Activated CD4-positive, alpha-beta T cell treated with anti-CD3 and anti-CD28 coated beads, Interleukin-2, Interleukin-6, amounts not matched to agents 100 ng/mL and 50 ng/mL, durations not matched to agents 16 hours and 8 hours (primary cell): ENCODE measurements around the gene FREY1.
A peak's percentile ranks its signal among the peaks of the same experiment; 100 is the strongest.
"Not testable (repeated sequence)": the region's sequence is repeated elsewhere in the genome, so short reads cannot be mapped to it uniquely, and the experiment has no call there.

Experiments
- DNase-seq: peaks from one replicate; pipeline ENCODE4 v3.0.0-alpha.2; 2020

Gene FREY1

DNA sequence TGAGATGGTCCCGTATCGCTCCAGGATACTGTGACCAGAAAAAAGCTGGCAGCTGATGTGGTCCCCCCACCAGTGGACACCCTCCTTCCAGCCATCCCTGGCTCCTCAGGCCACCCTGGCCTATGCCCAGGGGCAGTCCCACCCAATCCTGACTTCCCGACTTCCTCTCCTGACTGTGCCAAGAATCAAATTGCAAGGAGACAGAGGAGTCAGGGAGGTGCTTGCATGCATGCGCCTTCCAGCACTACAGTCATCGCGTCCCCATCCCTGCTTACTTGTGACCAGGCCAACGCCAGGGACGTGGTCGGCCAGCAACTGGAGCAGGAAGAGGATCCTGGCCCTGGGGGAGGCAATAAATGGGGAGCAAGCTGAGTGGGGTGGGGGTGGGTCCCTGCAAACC lies 3.6 kb upstream of the FREY1 start:
- DNase-seq = no peak

GRCh38 chr11:45909594-45910475 lies 2.8 kb upstream of the FREY1 start:
- DNase-seq = no peak

- no peak for DNase-seq
These were observed 870 bp upstream of the FREY1 start for GRCh38 chr11:45907911-45908370.

GRCh38 chr11:45906096-45906682 lies 882 bp downstream of the FREY1 start:
- DNase-seq = no peak

GRCh38 chr11:45905576-45905975 lies 1.5 kb downstream of the FREY1 start:
- not testable (repeated sequence) for DNase-seq

- no peak for DNase-seq
These were observed 2.0 kb downstream of the FREY1 start for GRCh38 chr11:45905095-45905494.

DNA sequence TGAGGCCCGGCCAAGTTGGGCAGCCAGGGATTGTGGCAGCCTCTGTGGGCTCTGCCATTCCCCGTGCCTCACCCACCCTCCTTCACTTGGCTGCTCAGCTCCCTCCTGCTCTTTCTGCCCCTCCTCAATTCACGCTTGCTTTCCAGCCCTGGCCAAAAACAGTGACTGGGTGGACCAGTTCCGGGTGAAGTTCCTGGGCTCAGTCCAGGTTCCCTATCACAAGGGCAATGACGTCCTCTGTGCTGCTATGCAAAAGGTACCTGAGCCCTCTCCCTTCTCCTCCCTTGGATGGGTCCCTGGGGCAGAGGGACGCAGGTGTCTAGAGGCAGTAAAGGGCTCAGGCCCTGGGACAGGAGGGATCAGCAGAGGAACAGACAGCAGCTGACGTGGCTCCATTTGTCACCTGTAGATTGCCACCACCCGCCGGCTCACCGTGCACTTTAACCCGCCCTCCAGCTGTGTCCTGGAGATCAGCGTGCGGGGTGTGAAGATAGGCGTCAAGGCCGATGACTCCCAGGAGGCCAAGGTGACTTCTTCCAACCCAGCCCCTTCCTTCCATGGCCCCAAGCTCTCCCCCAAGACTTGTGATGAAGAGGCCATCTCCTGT lies 2.7 kb downstream of the FREY1 start:
- no peak for DNase-seq

DNA sequence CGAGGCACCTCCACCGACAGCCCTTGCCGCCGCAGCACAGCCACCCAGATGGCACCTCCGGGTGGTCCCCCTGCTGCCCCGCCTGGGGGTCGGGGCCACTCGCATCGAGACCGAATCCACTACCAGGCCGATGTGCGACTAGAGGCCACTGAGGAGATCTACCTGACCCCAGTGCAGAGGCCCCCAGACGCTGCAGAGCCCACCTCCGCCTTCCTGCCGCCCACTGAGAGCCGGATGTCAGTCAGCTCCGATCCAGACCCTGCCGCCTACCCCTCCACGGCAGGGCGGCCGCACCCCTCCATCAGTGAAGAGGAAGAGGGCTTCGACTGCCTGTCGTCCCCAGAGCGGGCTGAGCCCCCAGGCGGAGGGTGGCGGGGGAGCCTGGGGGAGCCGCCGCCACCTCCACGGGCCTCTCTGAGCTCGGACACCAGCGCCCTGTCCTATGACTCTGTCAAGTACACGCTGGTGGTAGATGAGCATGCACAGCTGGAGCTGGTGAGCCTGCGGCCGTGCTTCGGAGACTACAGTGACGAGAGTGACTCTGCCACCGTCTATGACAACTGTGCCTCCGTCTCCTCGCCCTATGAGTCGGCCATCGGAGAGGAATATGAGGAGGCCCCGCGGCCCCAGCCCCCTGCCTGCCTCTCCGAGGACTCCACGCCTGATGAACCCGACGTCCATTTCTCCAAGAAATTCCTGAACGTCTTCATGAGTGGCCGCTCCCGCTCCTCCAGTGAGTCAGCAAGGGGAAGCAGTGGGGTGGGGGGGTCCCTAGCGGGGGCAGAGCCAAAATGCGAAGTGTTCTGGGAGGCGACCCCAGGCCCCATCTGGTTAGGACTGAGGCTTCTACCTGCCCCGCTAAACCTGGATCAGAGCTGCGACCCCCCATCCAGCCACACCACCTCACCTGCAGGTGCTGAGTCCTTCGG lies 4.4 kb downstream of the FREY1 start:
- DNase-seq = no peak

- DNase-seq = no peak
These were observed 5.4 kb downstream of the FREY1 start for GRCh38 chr11:45901626-45902025.

DNA sequence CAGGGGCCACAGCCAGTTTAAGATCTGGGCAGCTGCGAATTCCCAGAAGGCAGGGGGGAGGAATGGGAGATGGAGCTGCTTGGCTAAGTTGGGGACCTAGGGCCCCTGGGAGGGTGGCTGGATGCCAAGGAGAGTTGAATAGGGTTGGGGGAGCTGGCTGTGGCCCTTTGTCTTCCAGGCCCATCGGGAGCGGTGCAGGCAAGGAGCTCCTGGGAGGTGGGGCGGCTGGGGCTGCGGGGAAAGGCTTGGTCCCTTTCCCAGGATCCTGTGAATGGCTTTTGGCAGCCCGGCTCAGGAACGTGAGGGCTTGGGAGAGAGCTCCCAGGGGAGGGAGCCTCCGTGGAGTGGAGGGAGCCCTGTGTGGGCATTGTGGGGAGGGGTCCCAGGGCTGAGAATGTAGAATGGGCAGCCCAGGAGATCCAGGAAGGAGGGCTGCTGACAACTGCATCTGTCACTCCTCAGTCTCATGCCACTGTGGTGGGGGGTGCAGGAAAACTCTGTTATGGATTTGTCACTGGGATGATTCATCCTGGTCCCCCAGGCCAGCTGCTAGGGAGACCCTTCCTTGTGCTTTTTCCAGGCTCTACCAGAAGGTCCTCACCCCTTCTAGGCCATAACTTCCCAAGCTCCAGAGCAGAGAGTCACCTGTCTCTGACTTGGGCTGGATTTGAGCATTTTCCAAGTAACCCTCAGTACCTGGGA lies 6.0 kb downstream of the FREY1 start:
- no peak for DNase-seq

DNA sequence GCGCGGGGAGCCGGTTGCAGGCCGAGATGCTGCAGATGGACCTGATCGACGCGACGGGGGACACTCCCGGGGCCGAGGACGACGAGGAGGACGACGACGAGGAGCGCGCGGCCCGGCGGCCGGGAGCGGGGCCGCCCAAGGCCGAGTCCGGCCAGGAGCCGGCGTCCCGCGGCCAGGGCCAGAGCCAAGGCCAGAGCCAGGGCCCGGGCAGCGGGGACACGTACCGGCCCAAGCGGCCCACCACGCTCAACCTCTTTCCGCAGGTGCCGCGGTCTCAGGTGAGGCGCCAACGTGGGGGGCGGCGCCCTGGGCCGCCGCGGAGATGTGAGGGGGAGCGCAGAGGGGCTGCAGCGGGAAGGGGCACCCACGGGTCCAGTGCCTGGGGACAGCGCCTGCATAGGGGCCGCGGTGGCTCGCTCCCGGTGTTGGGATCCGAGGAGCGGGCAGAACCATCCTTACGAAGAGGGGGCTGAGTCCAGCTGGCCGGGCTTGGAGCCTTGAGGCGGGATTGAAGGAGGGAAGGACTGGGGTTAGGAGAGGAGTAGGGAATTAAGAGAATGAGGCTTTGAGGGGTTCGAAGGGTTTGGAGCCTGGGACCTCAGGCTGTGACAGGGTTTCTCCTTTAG lies 6.8 kb downstream of the FREY1 start:
- not testable (repeated sequence) for DNase-seq

- peak; percentile 68 for DNase-seq
These were observed 7.5 kb downstream of the FREY1 start for GRCh38 chr11:45899448-45900174.

GRCh38 chr11:45899086-45899447 lies 8.0 kb downstream of the FREY1 start:
- no peak for DNase-seq

DNA sequence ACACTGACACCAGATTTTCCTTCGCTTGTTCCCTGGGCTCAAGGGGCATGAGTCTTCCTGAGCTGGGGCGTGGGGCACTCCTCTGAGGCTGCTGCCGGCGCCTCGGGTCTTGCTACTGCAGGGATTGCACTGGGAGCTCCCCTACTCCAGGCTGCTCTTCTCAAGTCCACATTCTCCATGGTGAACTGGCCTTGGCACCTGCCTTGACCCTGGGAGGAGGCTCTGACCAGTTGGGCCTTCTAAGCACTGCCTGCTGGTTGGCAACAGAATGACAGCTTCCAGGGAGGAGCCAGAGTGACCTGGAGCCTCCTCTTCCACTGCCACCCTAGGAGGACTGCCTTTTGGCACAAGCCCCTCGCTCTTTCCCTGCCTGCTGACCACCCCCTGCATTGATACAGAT lies 9.5 kb downstream of the FREY1 start:
- no peak for DNase-seq

DNA sequence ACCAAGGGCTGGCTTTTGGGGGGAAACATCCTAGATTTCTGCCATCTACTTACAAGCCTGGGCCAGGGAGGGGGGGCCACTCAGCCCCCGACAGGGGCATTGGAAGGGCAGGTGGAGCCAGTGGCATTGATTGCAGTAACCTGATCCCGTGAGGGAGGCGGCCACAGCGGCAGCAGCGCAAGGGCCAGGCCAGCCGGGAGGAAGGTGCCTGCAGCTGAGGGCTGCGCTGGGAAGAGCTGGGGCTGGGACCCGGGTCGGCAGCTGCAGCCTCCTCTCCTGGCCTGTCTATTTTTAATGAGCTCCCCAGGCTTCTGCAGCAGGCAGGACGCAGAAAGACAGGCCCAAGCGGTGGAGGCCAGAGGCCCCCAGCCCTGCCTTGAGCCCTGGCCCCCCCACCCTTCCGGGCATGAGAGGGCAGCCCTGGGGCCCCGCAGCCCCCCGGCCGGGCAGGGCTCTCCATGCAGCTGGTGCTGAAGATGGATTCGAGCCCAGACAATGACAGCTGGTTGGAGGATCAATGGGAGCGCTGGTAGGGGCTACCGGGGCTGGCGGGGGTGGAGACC lies 10.6 kb downstream of the FREY1 start:
- no peak for DNase-seq

DNA sequence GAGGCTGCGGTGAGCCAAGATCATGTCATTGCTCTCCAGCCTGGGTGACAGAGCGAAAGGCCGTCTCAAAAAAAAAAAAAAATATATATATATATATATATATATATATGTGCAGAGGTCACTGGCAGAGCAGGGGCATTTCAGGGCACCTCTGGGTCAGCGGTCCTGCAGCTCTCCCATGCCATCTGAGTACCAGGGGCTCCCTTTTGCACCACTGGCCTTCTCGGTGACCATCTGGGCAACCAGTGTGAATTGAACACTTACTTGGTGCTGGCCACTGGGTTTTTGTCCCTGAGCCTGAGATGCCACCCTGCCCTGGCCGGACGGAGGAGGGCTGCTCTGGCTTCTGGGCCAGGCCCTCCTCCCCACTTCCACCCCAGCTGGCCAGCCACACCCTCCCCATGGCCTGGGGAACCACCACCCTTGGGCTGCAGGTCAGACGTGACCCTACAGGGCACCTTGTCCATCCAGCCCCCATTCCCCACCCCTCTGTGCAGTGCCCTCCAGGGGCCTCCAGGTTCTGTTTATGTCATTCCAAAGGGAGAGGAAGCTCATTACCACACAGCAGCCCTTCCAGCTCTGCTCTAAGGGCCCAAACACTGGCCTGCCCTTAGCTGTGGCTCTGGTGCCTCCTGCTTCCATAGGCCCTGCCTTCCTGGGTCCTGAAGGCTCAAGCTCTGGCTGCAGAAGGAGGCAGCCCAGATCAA lies 11.4 kb downstream of the FREY1 start:
- DNase-seq = no peak

DNA sequence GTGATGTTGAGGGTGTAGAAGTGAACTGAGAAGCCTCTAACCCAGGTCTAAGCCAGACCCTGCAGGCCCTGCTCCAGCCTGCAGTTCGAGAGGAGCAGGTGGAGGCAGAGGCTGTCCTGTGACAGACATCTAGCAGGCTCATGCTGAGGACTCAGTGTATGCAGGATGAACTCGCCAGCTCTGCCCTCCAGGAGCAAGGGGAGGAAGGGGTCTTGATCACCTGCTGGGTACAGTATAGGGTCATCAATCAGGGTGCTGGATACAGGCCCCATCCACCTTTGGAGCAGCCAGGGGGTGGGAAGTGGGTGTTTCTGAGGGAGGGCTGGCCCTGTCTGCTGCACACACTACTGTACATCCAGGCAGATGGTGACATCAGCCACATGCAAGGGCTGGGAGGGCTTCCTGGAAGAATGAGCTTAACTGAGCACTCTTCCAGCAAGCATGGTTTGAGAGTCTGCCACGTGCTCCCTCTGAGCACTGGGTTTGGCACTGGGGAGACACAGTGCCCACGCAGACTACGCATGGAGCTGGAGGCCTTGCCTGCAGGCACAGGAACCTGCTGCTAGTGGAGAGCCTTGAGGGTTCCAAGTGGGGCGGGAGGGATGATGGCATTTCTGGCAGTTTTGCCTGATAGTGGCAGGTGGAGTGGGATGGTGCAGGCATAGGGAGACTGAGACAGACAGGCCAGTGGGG lies 12.4 kb downstream of the FREY1 start:
- no peak for DNase-seq

DNA sequence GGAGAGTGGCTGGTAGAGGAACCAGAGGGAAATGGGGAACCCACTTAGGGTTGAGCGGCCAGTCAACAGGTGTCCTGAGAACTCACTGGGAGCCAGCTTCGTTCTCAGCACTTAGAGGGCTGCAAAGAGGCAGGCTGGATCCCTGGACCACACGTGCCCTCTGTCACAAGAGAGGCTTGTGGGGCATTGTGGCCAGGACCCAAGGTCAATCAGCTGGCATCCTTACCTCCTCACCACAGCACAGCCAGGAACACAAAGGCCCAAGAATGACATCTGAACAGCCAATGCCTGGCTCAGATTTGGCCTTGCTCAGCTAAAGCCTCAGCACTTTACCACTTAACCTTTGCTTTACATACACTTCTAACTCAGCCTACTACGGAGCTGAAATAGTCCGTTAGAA lies 14.2 kb downstream of the FREY1 start:
- no peak for DNase-seq

GRCh38 chr11:45890886-45891550 lies 16.1 kb downstream of the FREY1 start:
- no peak for DNase-seq
